HT-29 (cell line): Measurements from ENCODE around the gene MYOZ2. TPM values are rescaled to one million over a fixed set of nuclear protein-coding genes. Genes with fewer than 3 reads are reported as not detected.
"Not testable (repeated sequence)": the region's sequence is repeated elsewhere in the genome, so short reads cannot be mapped to it uniquely, and the experiment has no call there.

ENCODE experiments used
- DNase-seq: peaks from one replicate; pipeline ENCODE4 v3.0.0-alpha.2; 2015; ENCODE audit warnings: low spot score
- total RNA-seq: library from RNA; depleted of rRNA; stranded (reverse); fragments of >200 nt; shearing (Covaris generic); gene quantifications from 2 replicates; pipeline ENCODE4 v1.2.3, GENCODE V29; 2014

The MYOZ2 gene
- total RNA-seq, 1 experiment from 2014 or later = not detected

- DNase-seq = no peak
These were observed 7.5 kb upstream of the MYOZ2 start for GRCh38 chr4:119128148-119128547.

GRCh38 chr4:119130365-119131065, 5.1 kb upstream of the MYOZ2 start:
- no peak for DNase-seq

- DNase-seq = no peak
These were observed 4.5 kb upstream of the MYOZ2 start for GRCh38 chr4:119131164-119131563.

GRCh38 chr4:119132306-119132705, 3.3 kb upstream of the MYOZ2 start:
- no peak for DNase-seq

GRCh38 chr4:119136546-119136945, 914 bp downstream of the MYOZ2 start:
- no peak for DNase-seq

GRCh38 chr4:119138046-119138445, 2.4 kb downstream of the MYOZ2 start:
- no peak for DNase-seq

GRCh38 chr4:119139311-119139710, 3.7 kb downstream of the MYOZ2 start:
- DNase-seq = no peak

- DNase-seq = no peak
These were observed 4.2 kb downstream of the MYOZ2 start for GRCh38 chr4:119139822-119140252.

- DNase-seq = not testable (repeated sequence)
These were observed 5.7 kb downstream of the MYOZ2 start for GRCh38 chr4:119141283-119141682.

- DNase-seq = no peak
These were observed 7.2 kb downstream of the MYOZ2 start for GRCh38 chr4:119142833-119143232.

- not testable (repeated sequence) for DNase-seq
These were observed 7.7 kb downstream of the MYOZ2 start for GRCh38 chr4:119143341-119143740.

- no peak for DNase-seq
These were observed 13.5 kb downstream of the MYOZ2 start for GRCh38 chr4:119149110-119149509.

GRCh38 chr4:119151161-119151560, 15.5 kb downstream of the MYOZ2 start:
- no peak for DNase-seq

GRCh38 chr4:119152741-119153140, 17.1 kb downstream of the MYOZ2 start:
- no peak for DNase-seq

GRCh38 chr4:119162174-119162573, 26.5 kb downstream of the MYOZ2 start:
- no peak for DNase-seq

GRCh38 chr4:119165767-119166166, 30.1 kb downstream of the MYOZ2 start:
- no peak for DNase-seq

GRCh38 chr4:119170195-119170594, 34.6 kb downstream of the MYOZ2 start:
- no peak for DNase-seq

GRCh38 chr4:119172223-119172622, 36.6 kb downstream of the MYOZ2 start:
- DNase-seq = no peak

GRCh38 chr4:119173729-119174361, 38.2 kb downstream of the MYOZ2 start:
- DNase-seq = not testable (repeated sequence)

- no peak for DNase-seq
These were observed 43.4 kb downstream of the MYOZ2 start for GRCh38 chr4:119179011-119179410.

- no peak for DNase-seq
These were observed 48.5 kb downstream of the MYOZ2 start for GRCh38 chr4:119184128-119184527.

GRCh38 chr4:119189638-119190037, 54.0 kb downstream of the MYOZ2 start:
- no peak for DNase-seq

GRCh38 chr4:119190354-119190753, 54.7 kb downstream of the MYOZ2 start:
- DNase-seq = no peak
